HG03457 (cell line): ENCODE results near the gene ZNF711.
"Not testable (repeated sequence)": the region's sequence is repeated elsewhere in the genome, so short reads cannot be mapped to it uniquely, and the experiment has no call there.

ENCODE experiments used
- ATAC-seq: cut with Tn5 transposase; IDR thresholded peaks from one replicate; pipeline ENCODE4 v1.9.1; 2021; ENCODE audit warnings: moderate number of reproducible peaks; ENCODE audit not compliant: unreplicated experiment

The ZNF711 gene

GRCh38 chrX:85243761-85244449 lies at the start of gene ZNF711, which contains the start of gene SATL1:
TSS of gene ZNF711 (plus strand) at chrX:85243991. CDS start at chrX:85247573, 3,582 bp downstream.
TSS of gene SATL1 (minus strand) at chrX:85243779. CDS start at chrX:85108968, 134,811 bp downstream.
- ATAC-seq: no peak

- no peak for ATAC-seq
These were observed 47.5 kb upstream of the ZNF711 start for GRCh38 chrX:85196319-85196718.

- ATAC-seq: no peak
These were observed 40.3 kb upstream of the ZNF711 start for GRCh38 chrX:85203461-85203970.

GRCh38 chrX:85213792-85214530 lies 29.8 kb upstream of the ZNF711 start:
- ATAC-seq: no peak

GRCh38 chrX:85215946-85216345 lies 27.8 kb upstream of the ZNF711 start:
- no peak for ATAC-seq

- ATAC-seq: no peak
These were observed 22.4 kb upstream of the ZNF711 start for GRCh38 chrX:85221361-85221760.

GRCh38 chrX:85223359-85223758 lies 20.4 kb upstream of the ZNF711 start:
- ATAC-seq: no peak

- ATAC-seq: no peak
These were observed 636 bp upstream of the ZNF711 start for GRCh38 chrX:85243155-85243554.

- no peak for ATAC-seq
These were observed 840 bp downstream of the ZNF711 start for GRCh38 chrX:85244450-85245211.

GRCh38 chrX:85285286-85285685 lies 41.5 kb downstream of the ZNF711 start:
- ATAC-seq: not testable (repeated sequence)

- ATAC-seq: no peak
These were observed 45.4 kb downstream of the ZNF711 start for GRCh38 chrX:85288992-85289723.

GRCh38 chrX:85303544-85303943 lies 59.8 kb downstream of the ZNF711 start:
- ATAC-seq: no peak

- ATAC-seq: no peak
These were observed 65.9 kb downstream of the ZNF711 start for GRCh38 chrX:85309717-85310116.

- not testable (repeated sequence) for ATAC-seq
These were observed 67.6 kb downstream of the ZNF711 start for GRCh38 chrX:85311348-85311747.
